ENCODE results near the gene PIGU. TPM values are rescaled to one million over a fixed set of nuclear protein-coding genes. Genes with fewer than 3 reads are reported as not detected.

Gene PIGU
- total and polyA plus RNA-seq, 2 of the 13 experiments (the other 11 are each of a cell fraction or from before 2014, with no cell fraction given), result 45.5 to 231 TPM

DNA sequence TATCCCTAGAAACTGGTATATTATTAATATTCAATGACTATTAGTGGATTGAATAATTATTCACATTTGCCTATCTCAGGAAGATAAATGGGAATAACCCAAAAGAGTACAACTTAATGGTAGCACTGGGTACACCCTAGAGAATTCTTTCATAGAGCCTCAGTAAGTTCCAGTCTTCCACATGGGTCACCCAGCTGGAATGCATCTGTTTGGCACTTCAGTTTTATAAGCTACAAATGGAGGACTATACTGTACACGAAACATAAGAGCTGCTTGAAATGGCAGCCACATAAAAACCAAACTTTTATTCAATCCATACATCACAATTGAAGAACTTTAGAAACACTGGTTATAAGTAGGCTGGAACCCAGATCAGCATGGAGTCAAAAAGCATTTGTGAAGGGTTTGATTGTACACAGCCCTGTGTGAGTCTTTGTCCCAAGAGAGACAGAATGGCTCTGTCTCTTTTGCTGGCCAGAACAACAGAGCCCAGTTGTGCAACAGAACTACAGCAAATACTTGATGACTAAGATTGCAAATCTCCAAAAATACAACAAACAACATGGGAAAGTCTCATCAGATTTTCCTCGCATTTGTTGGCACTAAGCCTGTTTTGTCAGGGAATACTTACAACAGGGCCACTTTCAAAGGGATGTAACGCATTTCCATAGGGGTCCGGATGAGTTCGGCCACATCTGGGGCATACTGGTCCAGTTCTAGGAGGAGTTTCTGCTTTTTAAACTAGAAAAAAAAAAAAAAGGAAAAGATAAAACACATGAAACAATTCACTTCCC, 39.5 kb downstream of the PIGU start (continued):
- TF ChIP-seq TGIF2 (CRISPR knock-in tag; IDR thresholded peaks at IDR 0.05) (no peak), ZNF616 (CRISPR knock-in tag; IDR thresholded peaks at IDR 0.05; ENCODE audit: low read depth) (no peak), FOXJ3 (CRISPR knock-in tag; IDR thresholded peaks at IDR 0.05; ENCODE audit: borderline replicate concordance) (no peak), TCF7L2 (IDR thresholded peaks at IDR 0.05; ENCODE audit: low read depth, low read length) (no peak), U2AF1 (optimal IDR thresholded peaks at IDR 0.05; ENCODE audit: low read depth, low read length) (no peak), ZNF10 (CRISPR knock-in tag; IDR thresholded peaks at IDR 0.05; ENCODE audit: borderline replicate concordance, low read depth) (no peak), ZFAT (CRISPR knock-in tag; conservative IDR thresholded peaks at IDR 0.05) (no peak), MTA3 (CRISPR knock-in tag; IDR thresholded peaks at IDR 0.05) (no peak), SCMH1 (CRISPR knock-in tag; IDR thresholded peaks at IDR 0.05; ENCODE audit: borderline replicate concordance) (no peak), EP300 (IDR thresholded peaks at IDR 0.05; ENCODE audit: low read depth in 2 of 2, low read length in 2 of 2) (peak; percentile 69 to 87; a peak in 3 of 4 replicates), EP300 (CRISPR knock-in tag; IDR thresholded peaks at IDR 0.05; ENCODE audit: borderline replicate concordance) (peak; percentile 48; the same call in 1 of the 2 replicates), ARID2 (CRISPR knock-in tag; IDR thresholded peaks at IDR 0.05; ENCODE audit: borderline replicate concordance) (0 out of 2 replicates have a peak, but pooled peaks have one; percentile 42), ZSCAN9 (CRISPR knock-in tag; IDR thresholded peaks at IDR 0.05; ENCODE audit: borderline replicate concordance) (peak; percentile 31; the same call in 1 of the 2 replicates), SP1 (IDR thresholded peaks at IDR 0.05) (no peak), SP1 (CRISPR knock-in tag; IDR thresholded peaks at IDR 0.05) (no peak), HNF4A (CRISPR knock-in tag; IDR thresholded peaks at IDR 0.05) (no peak)
- TF ChIP-seq, protein P1, sequence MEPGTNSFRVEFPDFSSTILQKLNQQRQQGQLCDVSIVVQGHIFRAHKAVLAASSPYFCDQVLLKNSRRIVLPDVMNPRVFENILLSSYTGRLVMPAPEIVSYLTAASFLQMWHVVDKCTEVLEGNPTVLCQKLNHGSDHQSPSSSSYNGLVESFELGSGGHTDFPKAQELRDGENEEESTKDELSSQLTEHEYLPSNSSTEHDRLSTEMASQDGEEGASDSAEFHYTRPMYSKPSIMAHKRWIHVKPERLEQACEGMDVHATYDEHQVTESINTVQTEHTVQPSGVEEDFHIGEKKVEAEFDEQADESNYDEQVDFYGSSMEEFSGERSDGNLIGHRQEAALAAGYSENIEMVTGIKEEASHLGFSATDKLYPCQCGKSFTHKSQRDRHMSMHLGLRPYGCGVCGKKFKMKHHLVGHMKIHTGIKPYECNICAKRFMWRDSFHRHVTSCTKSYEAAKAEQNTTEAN (CRISPR knock-in tag; conservative IDR thresholded peaks at IDR 0.05), result peak; percentile 68
- TF ChIP-seq, protein P2, sequence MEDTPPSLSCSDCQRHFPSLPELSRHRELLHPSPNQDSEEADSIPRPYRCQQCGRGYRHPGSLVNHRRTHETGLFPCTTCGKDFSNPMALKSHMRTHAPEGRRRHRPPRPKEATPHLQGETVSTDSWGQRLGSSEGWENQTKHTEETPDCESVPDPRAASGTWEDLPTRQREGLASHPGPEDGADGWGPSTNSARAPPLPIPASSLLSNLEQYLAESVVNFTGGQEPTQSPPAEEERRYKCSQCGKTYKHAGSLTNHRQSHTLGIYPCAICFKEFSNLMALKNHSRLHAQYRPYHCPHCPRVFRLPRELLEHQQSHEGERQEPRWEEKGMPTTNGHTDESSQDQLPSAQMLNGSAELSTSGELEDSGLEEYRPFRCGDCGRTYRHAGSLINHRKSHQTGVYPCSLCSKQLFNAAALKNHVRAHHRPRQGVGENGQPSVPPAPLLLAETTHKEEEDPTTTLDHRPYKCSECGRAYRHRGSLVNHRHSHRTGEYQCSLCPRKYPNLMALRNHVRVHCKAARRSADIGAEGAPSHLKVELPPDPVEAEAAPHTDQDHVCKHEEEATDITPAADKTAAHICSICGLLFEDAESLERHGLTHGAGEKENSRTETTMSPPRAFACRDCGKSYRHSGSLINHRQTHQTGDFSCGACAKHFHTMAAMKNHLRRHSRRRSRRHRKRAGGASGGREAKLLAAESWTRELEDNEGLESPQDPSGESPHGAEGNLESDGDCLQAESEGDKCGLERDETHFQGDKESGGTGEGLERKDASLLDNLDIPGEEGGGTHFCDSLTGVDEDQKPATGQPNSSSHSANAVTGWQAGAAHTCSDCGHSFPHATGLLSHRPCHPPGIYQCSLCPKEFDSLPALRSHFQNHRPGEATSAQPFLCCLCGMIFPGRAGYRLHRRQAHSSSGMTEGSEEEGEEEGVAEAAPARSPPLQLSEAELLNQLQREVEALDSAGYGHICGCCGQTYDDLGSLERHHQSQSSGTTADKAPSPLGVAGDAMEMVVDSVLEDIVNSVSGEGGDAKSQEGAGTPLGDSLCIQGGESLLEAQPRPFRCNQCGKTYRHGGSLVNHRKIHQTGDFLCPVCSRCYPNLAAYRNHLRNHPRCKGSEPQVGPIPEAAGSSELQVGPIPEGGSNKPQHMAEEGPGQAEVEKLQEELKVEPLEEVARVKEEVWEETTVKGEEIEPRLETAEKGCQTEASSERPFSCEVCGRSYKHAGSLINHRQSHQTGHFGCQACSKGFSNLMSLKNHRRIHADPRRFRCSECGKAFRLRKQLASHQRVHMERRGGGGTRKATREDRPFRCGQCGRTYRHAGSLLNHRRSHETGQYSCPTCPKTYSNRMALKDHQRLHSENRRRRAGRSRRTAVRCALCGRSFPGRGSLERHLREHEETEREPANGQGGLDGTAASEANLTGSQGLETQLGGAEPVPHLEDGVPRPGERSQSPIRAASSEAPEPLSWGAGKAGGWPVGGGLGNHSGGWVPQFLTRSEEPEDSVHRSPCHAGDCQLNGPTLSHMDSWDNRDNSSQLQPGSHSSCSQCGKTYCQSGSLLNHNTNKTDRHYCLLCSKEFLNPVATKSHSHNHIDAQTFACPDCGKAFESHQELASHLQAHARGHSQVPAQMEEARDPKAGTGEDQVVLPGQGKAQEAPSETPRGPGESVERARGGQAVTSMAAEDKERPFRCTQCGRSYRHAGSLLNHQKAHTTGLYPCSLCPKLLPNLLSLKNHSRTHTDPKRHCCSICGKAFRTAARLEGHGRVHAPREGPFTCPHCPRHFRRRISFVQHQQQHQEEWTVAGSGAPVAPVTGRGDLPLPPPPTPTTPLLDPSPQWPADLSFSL (CRISPR knock-in tag; IDR thresholded peaks at IDR 0.05), result peak; percentile 90
- TF ChIP-seq, protein P3, sequence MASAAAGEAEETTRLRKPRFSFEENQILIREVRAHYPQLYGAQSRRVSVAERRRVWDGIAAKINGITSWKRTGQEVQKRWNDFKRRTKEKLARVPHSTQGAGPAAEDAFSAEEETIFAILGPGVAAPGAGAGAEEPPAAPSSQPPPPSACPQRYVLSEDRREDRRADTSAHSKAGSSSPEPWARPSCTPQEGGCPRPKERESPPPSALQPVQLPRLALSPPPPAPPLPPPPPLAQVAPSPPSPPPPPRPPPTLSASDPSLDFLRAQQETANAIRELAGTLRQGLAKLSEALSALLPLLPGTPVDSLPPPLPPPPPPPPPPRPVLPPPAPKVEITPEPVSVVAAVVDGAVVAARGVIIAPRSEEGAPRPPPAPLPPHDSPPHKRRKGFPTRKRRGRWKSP (CRISPR knock-in tag; IDR thresholded peaks at IDR 0.05), result peak; percentile 46; the same call in 1 of the 2 replicates
- TF ChIP-seq, protein P4, sequence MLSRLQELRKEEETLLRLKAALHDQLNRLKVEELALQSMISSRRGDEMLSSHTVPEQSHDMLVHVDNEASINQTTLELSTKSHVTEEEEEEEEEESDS (CRISPR knock-in tag; IDR thresholded peaks at IDR 0.05; ENCODE audit: borderline replicate concordance), result no peak
